Measurements from ENCODE around the gene CLK2.
A peak's percentile ranks its signal among the peaks of the same experiment; 100 is the strongest.
"Not testable (repeated sequence)": the region's sequence is repeated elsewhere in the genome, so short reads cannot be mapped to it uniquely, and the experiment has no call there.

Gene CLK2

DNA sequence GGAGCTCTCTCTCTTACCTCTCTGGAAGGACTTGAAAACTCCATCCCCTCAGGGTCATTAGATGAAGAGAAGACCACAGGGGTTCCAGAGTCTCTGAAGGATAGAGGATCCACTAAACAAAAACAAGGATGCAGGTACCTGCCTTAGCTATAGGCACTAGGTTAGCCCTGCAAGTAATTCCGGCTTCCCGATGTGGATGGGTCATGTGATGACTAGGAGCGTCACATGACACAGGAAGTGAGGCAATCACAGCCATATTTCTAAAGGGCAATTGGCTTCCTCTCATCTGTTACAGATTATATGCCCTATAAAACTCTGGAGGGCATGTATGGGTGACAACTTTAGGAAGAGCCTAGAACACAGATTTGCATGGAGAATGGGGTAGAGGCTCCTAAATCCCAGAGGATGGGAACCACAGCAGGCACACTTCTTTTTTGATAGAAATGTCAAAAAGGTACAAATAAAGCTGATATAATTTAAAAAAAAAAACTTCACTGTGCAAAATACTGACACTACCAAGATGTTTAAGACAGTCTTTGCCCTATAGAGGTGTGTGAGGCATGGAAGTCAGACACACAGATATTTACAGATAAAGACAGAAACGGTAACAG, 32.1 kb downstream of the CLK2 start:
- DNase-seq: peak; percentile 76

- no peak for DNase-seq
Measured at GRCh38 chr1:155236451-155236850, 36.9 kb downstream of the CLK2 start.

DNA sequence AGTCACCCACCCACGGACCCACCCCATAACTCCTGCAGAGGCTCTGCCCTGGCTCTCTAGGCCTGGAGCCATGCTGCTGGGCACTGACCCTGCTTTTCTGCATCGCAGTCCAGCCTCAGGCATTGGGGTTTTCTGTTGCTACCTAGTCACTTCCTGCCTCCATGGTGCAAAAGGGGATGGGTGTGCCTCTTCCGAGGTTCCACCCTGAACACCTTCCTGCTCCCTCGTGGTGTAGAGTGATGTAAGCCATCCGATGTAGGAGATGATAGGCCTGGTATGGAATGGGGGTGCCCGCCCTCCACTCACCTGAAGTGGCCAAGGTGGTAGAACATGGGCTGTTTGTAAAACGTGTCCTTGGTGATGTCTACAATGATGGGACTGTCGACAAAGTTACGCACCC, 37.9 kb downstream of the CLK2 start:
- not testable (repeated sequence) for DNase-seq

GRCh38 chr1:155233502-155233901, 39.8 kb downstream of the CLK2 start:
- not testable (repeated sequence) for DNase-seq

- not testable (repeated sequence) for DNase-seq
Measured at GRCh38 chr1:155232001-155232978, 41.0 kb downstream of the CLK2 start.

DNA sequence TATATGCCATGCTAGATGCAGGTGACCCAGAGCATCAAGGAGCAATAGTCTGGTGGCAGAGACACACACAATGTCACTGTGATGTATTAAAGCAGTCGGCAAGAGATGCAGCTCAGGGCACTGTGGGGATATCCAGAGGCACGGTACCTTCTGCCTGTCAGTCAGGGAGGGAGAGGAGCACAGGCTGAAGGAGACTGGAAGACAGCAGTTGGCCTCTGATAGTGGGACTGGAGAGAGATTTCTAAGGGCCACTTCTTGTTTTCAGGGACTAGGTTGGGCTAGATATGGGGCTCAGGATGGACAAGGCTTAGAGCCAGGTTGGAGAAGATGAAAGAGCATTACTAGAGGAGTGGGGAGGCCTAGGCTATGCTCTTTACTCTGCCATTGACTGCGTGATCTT, 42.0 kb downstream of the CLK2 start:
- DNase-seq: not testable (repeated sequence)

GRCh38 chr1:155228096-155228427, 45.2 kb downstream of the CLK2 start:
- no peak for DNase-seq

- peak; percentile 99 for DNase-seq
Measured at GRCh38 chr1:155227261-155228095, 45.8 kb downstream of the CLK2 start.

DNA sequence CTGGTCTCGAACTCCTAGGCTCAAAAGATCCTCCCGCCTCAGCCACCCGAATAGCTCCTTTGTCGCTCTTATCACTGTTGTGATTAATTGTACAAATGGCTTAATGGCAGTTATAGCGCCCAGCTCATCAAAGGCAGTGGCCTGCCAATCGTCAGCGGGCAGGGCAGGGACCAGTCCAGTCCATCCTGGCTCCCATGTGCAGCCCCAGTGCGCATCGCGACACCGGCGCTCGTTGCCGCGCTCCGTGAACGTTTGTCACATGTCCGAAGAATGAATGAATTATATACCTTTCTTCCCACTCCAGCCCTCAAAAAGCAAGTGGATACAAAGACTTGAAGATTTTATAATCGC, 46.4 kb downstream of the CLK2 start:
- DNase-seq: peak; percentile 77

DNA sequence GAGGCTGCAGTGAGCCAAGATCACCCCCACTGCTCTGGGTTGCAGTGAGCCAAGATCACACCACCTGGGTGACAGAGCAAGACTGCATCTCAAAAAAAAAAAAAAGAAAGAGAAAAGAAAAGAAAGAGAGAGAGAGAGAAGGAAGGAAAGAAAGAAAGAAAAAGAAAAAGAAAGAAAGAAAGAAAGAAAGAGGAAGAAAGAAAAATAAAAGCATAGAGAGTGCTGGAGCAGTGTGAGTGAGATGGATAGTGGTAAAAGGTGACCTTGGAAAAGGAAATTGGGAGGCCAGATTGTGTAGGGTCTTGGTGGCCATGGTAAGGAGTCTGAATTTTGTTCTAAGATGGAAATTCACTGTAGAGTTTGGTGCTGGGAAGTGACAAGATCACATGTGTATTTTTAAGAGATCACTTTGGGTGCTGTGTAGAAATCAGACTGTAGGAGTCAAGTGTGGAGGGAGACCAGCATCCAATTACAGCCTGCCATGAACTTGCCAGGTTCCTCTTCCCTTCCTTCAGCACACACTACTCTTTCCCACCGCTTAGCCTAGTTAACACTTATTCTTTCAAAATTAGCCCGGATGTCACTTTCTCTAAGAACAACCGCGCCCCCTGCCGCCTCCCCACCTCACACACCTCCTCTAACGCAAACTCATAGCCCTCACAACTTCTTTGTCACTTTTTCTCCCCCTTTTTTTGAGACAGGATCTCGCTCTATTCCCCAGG, 47.0 kb downstream of the CLK2 start:
- DNase-seq: peak; percentile 77

DNA sequence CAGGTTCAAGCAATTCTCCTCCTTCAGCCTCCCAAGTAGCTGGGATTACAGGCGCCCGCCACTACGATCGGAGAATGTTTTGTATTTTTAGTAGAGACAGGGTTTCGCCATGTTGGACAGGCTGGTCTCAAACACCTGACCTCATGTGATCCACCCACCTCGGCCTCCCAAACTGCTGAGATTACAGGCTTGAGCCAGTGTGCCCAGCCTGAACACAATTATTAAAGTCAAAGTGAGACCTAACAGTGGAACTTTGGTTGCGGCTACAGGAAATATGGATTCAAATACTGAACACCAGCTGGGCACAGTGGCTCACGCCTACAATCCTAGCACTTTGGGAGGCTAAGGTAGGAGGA, 47.9 kb downstream of the CLK2 start:
- DNase-seq: not testable (repeated sequence)

- no peak for DNase-seq
Measured at GRCh38 chr1:155223047-155223446, 50.3 kb downstream of the CLK2 start.

- not testable (repeated sequence) for DNase-seq
Measured at GRCh38 chr1:155220211-155220965, 52.9 kb downstream of the CLK2 start.

GRCh38 chr1:155219592-155220031, 53.7 kb downstream of the CLK2 start:
- peak; percentile 53 for DNase-seq

GRCh38 chr1:155218854-155219591, 54.3 kb downstream of the CLK2 start:
- peak; percentile 63 for DNase-seq

GRCh38 chr1:155214702-155215101, 58.6 kb downstream of the CLK2 start:
- DNase-seq: not testable (repeated sequence)

Data from NCI-H146 (cell line).